Inferior parietal cortex (tissue), 1 donor: ENCODE data around the gene AKAP13.

ENCODE experiments used
- DNase-seq: peaks from one replicate; pipeline ENCODE4 v3.0.0-alpha.2; 2016; ENCODE audit errors: extremely low spot score

The AKAP13 gene

GRCh38 chr15:85621094-85621493, 240.7 kb downstream of the AKAP13 start:
- no peak for DNase-seq

DNA sequence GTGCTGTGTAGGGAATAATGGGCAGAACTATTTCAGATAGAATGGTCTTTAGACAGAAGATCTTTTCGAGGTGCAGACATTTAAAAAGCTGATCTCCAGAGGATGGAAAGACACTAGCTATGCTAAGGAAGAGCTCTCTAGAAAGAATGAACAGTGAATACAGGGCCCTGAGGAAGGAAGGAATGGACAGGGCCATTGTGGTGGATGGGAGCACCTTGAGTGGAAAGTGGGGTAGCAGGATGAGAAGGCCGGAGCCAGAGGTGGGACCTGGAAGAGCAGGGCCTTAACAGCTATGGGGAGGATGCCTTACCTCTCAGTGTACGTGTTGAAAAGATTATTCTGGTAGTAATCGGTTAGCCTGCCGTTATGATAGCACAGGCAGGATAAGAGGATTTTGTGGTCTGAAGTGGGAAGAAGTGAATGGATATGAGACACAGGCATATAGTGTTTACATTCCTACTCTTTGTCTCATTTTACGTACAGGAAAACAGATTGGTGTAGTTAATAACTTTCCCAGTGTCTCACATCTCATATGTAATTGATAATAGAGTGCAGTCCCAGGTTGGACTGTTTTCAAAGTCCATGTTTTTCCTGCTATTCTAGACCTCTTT, 241.9 kb downstream of the AKAP13 start:
- no peak for DNase-seq

- DNase-seq, result no peak
These were observed 243.1 kb downstream of the AKAP13 start for GRCh38 chr15:85623315-85624049.

- DNase-seq, result no peak
These were observed 243.9 kb downstream of the AKAP13 start for GRCh38 chr15:85624291-85624801.

- no peak for DNase-seq
These were observed 244.9 kb downstream of the AKAP13 start for GRCh38 chr15:85625166-85625830.

DNA sequence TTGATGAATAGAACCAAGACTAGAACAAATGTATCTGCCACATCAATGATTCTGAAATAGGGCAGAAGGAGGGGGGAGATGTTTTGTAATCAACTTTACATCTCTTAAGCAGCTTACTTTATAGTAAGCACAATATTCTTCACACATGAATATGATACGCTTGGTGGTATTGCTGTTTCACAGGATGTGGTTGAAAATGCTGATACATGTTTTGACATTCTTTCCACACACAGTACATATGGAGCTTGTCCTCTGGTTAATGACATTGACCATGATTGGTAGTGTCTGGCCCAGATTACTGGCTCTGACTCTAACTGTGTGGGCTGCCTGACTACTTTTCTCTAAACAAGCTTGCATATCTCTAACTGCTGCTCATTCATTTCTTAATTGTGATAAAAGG, 245.5 kb downstream of the AKAP13 start:
- DNase-seq, result no peak

DNA sequence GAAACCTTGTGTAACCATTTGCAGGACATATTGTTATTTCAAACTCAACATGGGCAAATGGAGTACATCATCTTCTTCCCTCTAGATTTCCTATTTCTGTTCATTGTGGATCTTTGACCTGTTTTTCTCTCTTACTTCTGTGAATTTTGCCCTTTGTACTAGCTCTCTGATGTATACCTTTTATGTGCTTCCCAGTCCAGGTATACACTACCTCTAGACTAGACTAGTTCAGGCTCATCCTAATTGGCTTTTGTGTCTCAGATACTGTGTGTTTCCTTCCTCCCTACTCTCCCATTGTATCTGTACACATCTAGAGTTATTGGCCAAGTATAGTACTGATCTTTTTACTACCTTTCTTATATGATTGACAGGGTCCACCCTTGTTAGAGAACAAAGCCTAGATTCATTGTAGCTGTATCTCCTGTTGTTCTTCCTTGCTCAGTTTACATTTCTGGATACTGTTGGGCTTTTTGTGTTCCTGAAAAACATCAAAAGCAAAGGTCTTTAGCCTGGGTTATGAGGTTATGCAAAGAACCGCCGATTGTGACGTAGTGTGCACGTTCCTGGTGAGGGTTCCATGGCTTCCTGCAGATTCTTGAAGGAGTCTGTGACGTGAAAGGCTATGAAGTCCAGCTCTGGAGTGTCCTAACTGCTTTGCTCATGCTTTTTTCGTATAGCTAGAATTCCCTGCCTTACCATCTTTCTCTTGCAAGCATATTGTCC, 247.0 kb downstream of the AKAP13 start:
- DNase-seq, result no peak

GRCh38 chr15:85630311-85630710, 249.9 kb downstream of the AKAP13 start:
- DNase-seq, result no peak

DNA sequence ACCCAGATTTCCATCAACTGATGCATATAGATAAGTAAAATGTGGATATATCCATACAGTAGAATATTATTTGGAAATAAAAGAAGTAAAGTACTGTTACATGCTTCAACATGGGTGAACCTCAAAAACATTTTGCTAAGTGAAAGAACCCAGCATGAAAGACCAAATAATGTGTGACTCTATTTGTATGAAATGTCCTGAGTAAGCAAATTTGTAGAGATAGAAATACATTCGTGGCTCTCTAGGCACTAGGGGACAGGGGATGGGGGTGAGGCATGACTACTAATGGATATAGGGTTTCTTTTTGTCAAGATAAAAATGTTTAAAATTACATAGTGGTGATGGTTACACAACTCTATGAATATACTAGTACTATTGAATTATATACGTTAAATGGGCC, 250.6 kb downstream of the AKAP13 start:
- no peak for DNase-seq

DNA sequence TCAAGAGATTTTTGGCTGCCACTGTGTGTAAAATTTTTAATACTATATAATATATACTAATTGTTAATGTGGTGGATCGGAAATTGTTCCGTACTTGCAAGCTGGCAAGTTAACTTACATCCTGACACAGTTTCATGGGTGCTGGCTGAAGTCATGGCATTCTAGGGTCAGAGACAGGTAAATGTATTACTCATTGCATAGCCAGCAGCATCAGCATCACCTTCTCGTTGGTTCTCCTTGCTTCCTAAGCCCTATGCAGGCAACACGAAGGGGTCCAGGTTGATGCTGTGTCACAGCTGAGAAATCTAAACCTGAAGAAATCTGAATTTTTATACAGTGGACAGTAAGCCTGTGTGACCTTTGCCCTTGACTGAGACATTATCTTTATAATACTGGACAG, 251.6 kb downstream of the AKAP13 start:
- no peak for DNase-seq

- no peak for DNase-seq
These were observed 253.5 kb downstream of the AKAP13 start for GRCh38 chr15:85633859-85634258.

DNA sequence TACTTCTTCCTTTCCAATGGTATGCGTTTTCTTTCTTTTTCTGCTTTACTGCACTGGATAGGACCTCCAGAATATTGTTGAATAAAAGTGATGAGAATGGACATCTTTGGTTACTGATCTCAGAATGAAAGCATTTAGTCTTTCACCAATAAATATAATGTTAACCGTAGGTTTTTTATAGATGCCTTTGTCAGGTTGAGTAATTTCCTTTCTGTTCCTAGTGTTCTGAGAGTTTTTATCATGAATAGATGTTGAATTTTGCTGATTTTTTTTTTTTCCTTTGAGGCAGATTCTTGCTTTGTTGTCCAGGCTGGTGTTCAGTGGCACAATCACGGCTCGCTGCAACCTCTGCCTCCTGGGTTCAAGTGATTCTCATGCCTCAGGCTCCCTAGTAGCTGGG, 255.9 kb downstream of the AKAP13 start:
- no peak for DNase-seq

DNA sequence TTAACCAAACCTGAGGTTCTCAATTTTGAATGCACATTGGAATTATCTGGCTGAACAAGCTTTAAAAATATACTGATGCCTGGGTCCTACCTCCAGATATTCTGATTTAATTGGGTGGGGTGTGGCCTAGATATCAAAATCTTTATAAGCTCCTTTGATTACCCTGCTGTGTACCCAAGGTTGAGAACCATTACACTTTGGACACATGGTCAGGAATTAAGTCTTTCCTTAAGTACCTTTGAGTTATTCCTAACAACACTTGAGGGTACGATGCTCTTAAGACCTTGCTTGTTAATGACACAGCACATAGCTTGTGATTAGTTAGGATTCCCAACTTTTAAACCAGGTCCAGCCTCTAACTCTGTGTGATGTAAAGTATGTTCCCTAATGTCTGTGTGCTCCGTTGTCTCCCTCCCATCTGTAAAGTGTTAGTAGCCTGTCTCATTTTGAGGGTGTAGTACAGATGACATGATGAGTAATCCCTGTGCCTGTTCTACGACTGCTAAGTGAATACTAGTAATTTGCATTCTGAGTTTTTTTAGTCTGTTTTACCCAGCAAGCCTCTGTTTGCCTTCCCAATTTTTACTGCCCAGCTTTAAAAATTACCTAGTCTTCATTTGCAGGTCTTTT, 259.5 kb downstream of the AKAP13 start:
- DNase-seq, result no peak

DNA sequence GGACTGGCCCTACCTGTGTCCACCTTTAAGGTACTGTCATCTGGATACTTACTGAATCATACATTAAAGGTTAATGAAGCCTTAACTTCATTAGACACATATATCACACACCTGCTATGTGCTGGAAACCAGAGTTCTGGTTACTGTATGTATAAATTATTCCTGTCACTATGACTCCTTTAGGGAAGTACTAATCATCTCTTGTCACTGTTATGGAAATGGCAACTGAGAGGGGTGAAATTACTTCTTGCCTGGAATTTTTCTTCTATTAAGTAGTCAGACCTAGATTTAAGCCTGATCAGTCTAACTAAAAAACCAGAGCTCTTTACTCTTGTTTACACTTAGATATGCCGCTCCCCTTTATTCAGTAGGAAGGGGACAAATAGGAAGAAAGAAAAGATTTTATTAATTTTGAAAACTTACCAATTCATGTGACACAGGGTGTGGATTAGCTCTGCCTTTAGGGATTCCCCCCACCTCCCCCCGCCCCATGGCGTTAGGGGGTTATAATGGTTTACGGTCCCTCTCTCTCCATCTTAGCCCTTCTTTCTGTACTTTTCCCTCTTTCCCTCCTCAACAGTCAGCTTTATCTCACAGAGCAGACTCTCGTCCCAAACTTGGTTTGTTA, 261.8 kb downstream of the AKAP13 start:
- DNase-seq, result no peak

DNA sequence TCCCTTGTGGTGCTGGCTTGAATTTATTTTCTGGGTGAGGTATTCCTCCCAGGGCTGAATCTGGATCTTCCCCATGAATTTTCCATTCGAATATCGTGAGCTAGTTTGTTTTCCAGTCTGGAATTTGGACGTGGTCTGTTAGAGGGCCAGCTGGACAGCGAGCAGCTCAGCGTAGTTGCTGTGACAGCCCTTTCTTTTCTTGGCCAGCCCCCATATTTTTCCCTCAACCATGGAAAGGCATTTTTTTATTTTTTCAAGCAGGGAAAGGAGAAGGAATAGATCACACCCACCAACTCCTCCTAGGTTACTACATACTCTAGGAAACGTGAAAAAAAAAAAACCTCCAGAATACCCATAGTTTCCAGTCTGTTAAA, 262.3 kb downstream of the AKAP13 start:
- DNase-seq, result no peak

- DNase-seq, result no peak
These were observed 266.2 kb downstream of the AKAP13 start for GRCh38 chr15:85646538-85647091.

DNA sequence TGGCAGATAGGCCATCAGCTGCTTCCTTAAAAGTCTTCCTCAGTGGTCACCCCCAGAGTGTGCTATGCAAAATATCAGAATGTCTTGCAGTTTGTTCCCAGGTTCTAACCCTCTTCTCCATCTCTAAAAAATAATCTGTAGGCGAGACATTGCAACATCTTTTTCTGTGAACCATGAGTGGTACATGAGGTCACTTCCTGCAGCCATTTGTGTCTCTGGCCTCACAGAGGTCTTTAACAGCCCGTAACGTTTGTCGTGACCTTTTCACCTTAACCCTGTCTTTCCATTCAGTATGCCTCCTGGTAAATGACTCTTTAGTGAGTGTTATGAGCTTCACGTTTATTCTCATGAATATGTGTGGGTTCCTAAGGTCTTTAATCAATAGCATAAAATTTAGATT, 269.0 kb downstream of the AKAP13 start:
- no peak for DNase-seq

- DNase-seq, result no peak
These were observed 271.1 kb downstream of the AKAP13 start for GRCh38 chr15:85651548-85651947.

DNA sequence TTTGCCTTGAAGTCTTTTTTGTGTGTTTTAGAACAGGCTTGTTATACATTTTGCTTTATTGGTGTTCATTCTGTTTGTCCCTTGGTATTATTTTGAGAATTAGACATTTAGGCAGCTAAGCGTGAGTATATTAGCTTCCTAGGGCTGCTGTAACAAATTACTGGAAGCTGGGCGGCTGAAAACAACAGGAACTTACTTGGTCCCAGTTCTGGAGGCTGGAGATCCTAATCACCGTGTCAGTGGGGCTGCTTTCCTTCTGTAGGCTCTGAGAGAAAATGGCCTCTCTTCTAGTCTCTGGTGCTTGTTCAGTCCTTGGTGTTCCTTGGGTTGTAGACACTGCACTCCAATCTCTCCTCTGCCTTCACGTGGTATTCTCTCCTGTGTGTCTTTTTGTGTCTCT, 272.1 kb downstream of the AKAP13 start:
- DNase-seq, result no peak

- DNase-seq, result no peak
These were observed 276.7 kb downstream of the AKAP13 start for GRCh38 chr15:85657132-85657531.

DNA sequence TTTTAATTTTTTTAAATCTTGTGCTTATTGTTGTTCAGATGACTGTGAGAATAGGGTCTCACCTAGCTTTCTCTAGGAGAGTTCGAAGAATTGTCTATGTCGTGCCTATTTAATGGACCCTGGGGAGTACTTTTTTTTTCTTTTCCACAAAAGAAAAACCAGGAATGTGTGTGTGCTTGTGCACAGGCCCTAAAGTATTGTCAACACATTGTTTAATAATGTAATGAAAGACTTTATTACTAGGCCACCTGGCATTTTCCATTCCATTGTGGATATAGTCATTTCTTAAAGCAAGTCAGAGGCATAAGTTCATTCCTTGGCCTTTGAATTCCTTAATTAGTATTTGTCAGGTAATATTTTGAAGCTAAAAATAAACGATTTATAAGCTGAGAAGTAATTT, 278.4 kb downstream of the AKAP13 start:
- no peak for DNase-seq
